Prostate gland (tissue), 2 donors: ENCODE measurements around the gene SNX21. TPM values are rescaled to one million over a fixed set of nuclear protein-coding genes. Genes with fewer than 3 reads are reported as not detected.

ENCODE experiments used
- DNase-seq: peaks from one replicate; pipeline ENCODE4 v3.0.0-alpha.2; 2019; ENCODE audit warnings: low spot score
- H3K27ac ChIP-seq, 2 donors: fragments of 200-600 bp; sonication (generic); 2 replicates each; pipeline ENCODE4 v1.5.1; 2017 to 2019
- H3K27me3 ChIP-seq: fragments of 200-600 bp; sonication (generic); replicated peaks from 2 replicates; pipeline ENCODE4 v1.5.1; 2019; ENCODE audit not compliant: insufficient read depth
- H3K36me3 ChIP-seq, 2 donors: fragments of 200-600 bp; sonication (generic); 1 replicate in 1 of 2; 2 replicates in 1 of 2; pipeline versions ENCODE4 v1.5.1 to v1.8.1; 2017 to 2019
- H3K4me1 ChIP-seq: fragments of 200-600 bp; sonication (generic); replicated peaks from 2 replicates; pipeline ENCODE4 v1.5.1; 2019
- H3K4me3 ChIP-seq, 2 donors: fragments of 200-600 bp; sonication (generic); 2 replicates each; pipeline ENCODE4 v1.5.1; 2017 to 2019
- H3K9me3 ChIP-seq: fragments of 200-600 bp; sonication (generic); 2 replicates; pipeline ENCODE4 v1.5.1; 2017
- CTCF ChIP-seq, 4 experiments: fragments of 200-600 bp in 2 of 4; fragments of 450-650 bp in 2 of 4; sonication (generic) in 2 of 4; IDR thresholded peaks; 1 replicate in 3 of 4; 2 replicates in 1 of 4; pipeline ENCODE4 v1.5.1; 2016 to 2019; ENCODE audit warnings: antibody characterized with exemption in 4 of 4, mild to moderate bottlenecking in 2 of 4, moderate library complexity in 2 of 4
- POLR2A ChIP-seq: fragments of 450-650 bp; IDR thresholded peaks from one replicate; pipeline ENCODE4 v1.6.1; 2016; ENCODE audit warnings: antibody characterized with exemption, mild to moderate bottlenecking
- POLR2AphosphoS5 ChIP-seq: sonication (generic); formaldehyde crosslinking; IDR thresholded peaks from one replicate; pipeline ENCODE4 v1.6.1; 2017; ENCODE audit warnings: antibody characterized with exemption
- WGBS: methylation state at CpG from one replicate; pipeline ENCODE4 v1.1.5; 2018; 5-methylcytosine and 5-hydroxymethylcytosine counted together
- intact Hi-C: fragments of 100-400 bp; cut with DNase I; formaldehyde crosslinking; loops from one replicate; pipeline ENCODE4 v1.14.2; 2022
- total RNA-seq, 2 donors: library from RNA; depleted of rRNA; stranded (reverse); fragments of >200 nt; gene quantifications; one replicate each; pipeline ENCODE4 v1.1.0, GENCODE V29; 2016

The SNX21 gene
- total RNA-seq, 2 donors from 2014 or later, result 60.4 to 68.4 TPM

- no peaks in the 10 kb centered on the region for H3K27me3 ChIP-seq
- DNase-seq, result no peak
- H3K36me3 ChIP-seq, result no peaks in the 10 kb centered on the region
- 5% methylated on average over 11 of the region's 11 CpGs for WGBS
- H3K4me3 ChIP-seq, result peak overlapping the region; percentile 28 to 45
- intact Hi-C loops, result no loop called here
- no peaks in the 10 kb centered on the region for H3K9me3 ChIP-seq
- peaks cover 4% of the 10 kb centered on the region for H3K4me1 ChIP-seq
- H3K27ac ChIP-seq, result no peak overlapping the region
- TF ChIP-seq POLR2A (no peak), CTCF (IDR thresholded peaks at IDR 0.05) (no peak), POLR2AphosphoS5 (no peak)
Measured at GRCh38 chr20:45813006-45813340, 20.6 kb upstream of the SNX21 start.

GRCh38 chr20:45813489-45813888 lies 20.1 kb upstream of the SNX21 start:
- Histone ChIP-seq H3K27ac (no peak overlapping the region), H3K4me1 (peaks cover 4% of the 10 kb centered on the region), H3K4me3 (no peak overlapping the region), H3K27me3 (no peaks in the 10 kb centered on the region), H3K9me3 (no peaks in the 10 kb centered on the region), H3K36me3 (no peaks in the 10 kb centered on the region)
- no peak for DNase-seq
- WGBS, result 68% methylated on average over 7 of the region's 7 CpGs
- intact Hi-C loops, result no loop called here
- TF ChIP-seq POLR2AphosphoS5 (no peak), CTCF (IDR thresholded peaks at IDR 0.05) (no peak), POLR2A (no peak)

GRCh38 chr20:45814314-45814713 lies 19.3 kb upstream of the SNX21 start:
- no peak overlapping the region for H3K27ac ChIP-seq
- no peaks in the 10 kb centered on the region for H3K9me3 ChIP-seq
- no peaks in the 10 kb centered on the region for H3K36me3 ChIP-seq
- TF ChIP-seq POLR2A (no peak), CTCF (IDR thresholded peaks at IDR 0.05) (no peak), POLR2AphosphoS5 (no peak)
- H3K4me1 ChIP-seq, result peaks cover 4% of the 10 kb centered on the region
- no peaks in the 10 kb centered on the region for H3K27me3 ChIP-seq
- WGBS, result 90% methylated on average over 3 of the region's 3 CpGs
- no peak for DNase-seq
- no peak overlapping the region for H3K4me3 ChIP-seq
- intact Hi-C loops, result no loop called here

GRCh38 chr20:45816951-45817350 lies 16.6 kb upstream of the SNX21 start:
- no peaks in the 10 kb centered on the region for H3K27me3 ChIP-seq
- no peak overlapping the region for H3K4me3 ChIP-seq
- H3K36me3 ChIP-seq, result no peaks in the 10 kb centered on the region
- no peaks in the 10 kb centered on the region for H3K9me3 ChIP-seq
- intact Hi-C loops, result no loop called here
- H3K4me1 ChIP-seq, result peaks cover 4% of the 10 kb centered on the region
- 76% methylated on average over 3 of the region's 3 CpGs for WGBS
- DNase-seq, result no peak
- TF ChIP-seq CTCF (IDR thresholded peaks at IDR 0.05) (no peak), POLR2A (no peak), POLR2AphosphoS5 (no peak)
- no peak overlapping the region for H3K27ac ChIP-seq

GRCh38 chr20:45817376-45818194 lies 16.0 kb upstream of the SNX21 start:
- WGBS, result 59% methylated on average over 7 of the region's 9 CpGs
- H3K9me3 ChIP-seq, result no peaks in the 10 kb centered on the region
- no peak overlapping the region for H3K27ac ChIP-seq
- H3K4me3 ChIP-seq, result no peak overlapping the region
- intact Hi-C loops, result no loop called here
- DNase-seq, result no peak
- H3K27me3 ChIP-seq, result no peaks in the 10 kb centered on the region
- H3K4me1 ChIP-seq, result peaks cover 3% of the 10 kb centered on the region
- no peaks in the 10 kb centered on the region for H3K36me3 ChIP-seq
- TF ChIP-seq CTCF (IDR thresholded peaks at IDR 0.05) (no peak), POLR2A (no peak), POLR2AphosphoS5 (no peak)
